Keratinocyte (primary cell): Measurements from ENCODE around the gene SIGLEC9.

Source experiments
- EZH2 ChIP-seq: IDR thresholded peaks from one replicate; pipeline ENCODE4 v1.6.1; 2012; ENCODE audit warnings: inconsistent platforms, mild to moderate bottlenecking, low read length, moderate library complexity
- TF ChIP-seq, protein P1 (sequence below), 3 experiments: IDR thresholded peaks in 1 of 3; conservative IDR thresholded peaks in 1 of 3; optimal IDR thresholded peaks in 1 of 3; 2 replicates in 2 of 3; 3 replicates in 1 of 3; pipeline versions ENCODE3 to v1.5.1; 2011; ENCODE audit warnings: low read length in 3 of 3, mild to moderate bottlenecking in 3 of 3, moderate library complexity in 2 of 3, control low read depth in 1 of 3, inconsistent platforms in 1 of 3; ENCODE audit not compliant: insufficient read depth in 2 of 3; ENCODE audit errors: extremely low read depth in 1 of 3

DNA sequence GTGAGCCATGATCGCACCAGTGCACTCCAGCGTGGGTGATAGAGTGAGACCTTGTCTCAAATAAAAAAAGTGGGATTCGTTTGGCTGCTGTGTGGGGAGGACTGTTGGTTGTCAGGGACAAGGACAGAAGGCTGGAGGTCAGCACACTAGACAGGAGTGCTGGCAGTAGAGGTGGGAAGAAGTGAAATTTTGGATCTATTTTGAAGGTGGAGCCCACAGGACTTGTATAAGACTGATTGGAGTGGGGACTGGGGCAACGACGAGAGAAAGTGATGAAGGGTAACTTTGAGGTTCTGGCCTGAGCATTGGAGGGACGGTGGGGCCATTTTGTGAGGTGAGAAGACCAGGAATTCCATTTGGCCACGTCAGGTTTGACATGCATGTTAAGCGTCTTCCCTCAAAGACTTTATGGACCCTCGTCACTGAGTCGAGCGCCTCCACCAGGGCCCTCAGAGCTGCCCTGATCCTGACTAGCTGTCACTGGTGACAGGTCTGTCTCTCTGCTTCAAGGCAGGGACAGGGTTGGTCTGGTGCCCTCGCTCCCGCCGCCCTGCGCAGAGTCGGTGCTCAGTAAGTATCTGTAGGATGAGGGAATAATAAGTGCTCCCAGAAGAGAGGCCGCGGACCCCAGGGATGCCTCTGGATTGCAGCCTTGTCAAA lies 17.2 kb upstream of the SIGLEC9 start:
- TF ChIP-seq, protein P1, sequence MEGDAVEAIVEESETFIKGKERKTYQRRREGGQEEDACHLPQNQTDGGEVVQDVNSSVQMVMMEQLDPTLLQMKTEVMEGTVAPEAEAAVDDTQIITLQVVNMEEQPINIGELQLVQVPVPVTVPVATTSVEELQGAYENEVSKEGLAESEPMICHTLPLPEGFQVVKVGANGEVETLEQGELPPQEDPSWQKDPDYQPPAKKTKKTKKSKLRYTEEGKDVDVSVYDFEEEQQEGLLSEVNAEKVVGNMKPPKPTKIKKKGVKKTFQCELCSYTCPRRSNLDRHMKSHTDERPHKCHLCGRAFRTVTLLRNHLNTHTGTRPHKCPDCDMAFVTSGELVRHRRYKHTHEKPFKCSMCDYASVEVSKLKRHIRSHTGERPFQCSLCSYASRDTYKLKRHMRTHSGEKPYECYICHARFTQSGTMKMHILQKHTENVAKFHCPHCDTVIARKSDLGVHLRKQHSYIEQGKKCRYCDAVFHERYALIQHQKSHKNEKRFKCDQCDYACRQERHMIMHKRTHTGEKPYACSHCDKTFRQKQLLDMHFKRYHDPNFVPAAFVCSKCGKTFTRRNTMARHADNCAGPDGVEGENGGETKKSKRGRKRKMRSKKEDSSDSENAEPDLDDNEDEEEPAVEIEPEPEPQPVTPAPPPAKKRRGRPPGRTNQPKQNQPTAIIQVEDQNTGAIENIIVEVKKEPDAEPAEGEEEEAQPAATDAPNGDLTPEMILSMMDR (optimal IDR thresholded peaks at IDR 0.05 in 1 of 3, IDR thresholded peaks at IDR 0.05 in 1 of 3, conservative IDR thresholded peaks at IDR 0.05 in 1 of 3; ENCODE audit: extremely low read depth in 1 of 3, insufficient read depth in 2 of 3, low read length in 3 of 3) = peak in 2 of 3 experiments; percentile 8 to 23
- TF ChIP-seq EZH2 = no peak
